C1 segment of cervical spinal cord (tissue), 14 donors: Measurements from ENCODE around the gene ACSL3.
"Not testable (repeated sequence)": the region's sequence is repeated elsewhere in the genome, so short reads cannot be mapped to it uniquely, and the experiment has no call there.

Source experiments
- DNase-seq, 14 donors: peaks; one replicate each; lab custom pipeline; 2025; lab: John Stamatoyannopoulos, UW

ACSL3 gene

DNA sequence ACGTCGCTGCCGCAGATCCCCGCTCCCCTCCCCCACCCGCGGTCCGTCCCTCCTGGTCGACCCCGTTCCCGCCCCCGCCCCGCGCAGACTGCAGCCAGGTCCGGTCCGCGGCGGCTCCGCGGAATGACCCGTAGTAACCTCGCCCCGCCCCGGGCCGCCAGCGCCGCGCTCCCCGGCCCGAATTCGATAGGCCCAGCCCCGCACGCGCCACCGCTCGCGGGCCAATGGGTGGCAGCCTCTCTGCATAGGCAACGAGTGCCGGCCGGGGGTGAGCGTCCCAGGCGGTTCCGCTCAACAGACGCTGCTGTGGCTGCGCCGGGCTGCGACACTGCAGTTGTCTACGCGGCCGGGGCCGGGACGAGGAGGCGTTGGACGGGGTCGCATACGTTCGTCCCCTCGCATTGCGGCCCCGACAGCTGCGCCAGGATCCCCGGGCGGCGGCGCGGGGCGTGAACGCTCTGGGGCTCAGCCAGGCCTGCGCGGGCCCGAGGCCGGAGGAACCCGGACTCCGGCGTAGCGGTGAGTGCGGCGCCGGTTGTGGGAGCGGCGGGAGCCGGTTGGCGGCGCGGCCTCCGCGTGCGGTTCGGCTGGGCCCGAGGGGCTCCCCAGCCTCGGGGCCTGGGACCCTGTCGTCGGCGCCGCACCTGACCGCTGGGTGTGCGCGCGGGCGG, at the start of gene ACSL3:
Gene ACSL3, plus strand, starts transcription at position 297 of the 671 bp plus-strand sequence. CDS start 47,737 bp downstream, outside the sequence.
- DNase-seq: peak; percentile 53 to 98 (median 94)

DNA sequence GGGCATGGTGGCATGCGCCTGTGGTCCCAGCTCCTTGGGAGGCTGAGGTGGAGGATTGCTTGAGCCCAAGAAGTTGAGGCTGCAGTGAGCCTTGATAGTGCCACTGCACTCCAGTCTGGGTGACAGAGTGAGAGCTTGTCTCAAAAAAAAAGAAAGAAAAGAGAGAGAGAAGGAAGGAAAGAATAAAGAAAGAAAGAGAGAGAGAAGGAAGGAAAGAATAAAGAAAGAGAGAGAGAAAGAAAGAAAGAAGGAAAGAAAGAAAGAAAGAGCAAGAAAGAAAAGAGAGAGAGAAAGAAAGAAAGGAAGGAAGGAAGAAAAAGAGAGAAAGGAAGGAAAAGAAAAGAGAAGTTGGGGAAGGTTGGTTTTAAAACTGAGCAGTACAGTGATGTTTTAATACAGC, 49.0 kb upstream of the ACSL3 start:
- DNase-seq: no peak

DNA sequence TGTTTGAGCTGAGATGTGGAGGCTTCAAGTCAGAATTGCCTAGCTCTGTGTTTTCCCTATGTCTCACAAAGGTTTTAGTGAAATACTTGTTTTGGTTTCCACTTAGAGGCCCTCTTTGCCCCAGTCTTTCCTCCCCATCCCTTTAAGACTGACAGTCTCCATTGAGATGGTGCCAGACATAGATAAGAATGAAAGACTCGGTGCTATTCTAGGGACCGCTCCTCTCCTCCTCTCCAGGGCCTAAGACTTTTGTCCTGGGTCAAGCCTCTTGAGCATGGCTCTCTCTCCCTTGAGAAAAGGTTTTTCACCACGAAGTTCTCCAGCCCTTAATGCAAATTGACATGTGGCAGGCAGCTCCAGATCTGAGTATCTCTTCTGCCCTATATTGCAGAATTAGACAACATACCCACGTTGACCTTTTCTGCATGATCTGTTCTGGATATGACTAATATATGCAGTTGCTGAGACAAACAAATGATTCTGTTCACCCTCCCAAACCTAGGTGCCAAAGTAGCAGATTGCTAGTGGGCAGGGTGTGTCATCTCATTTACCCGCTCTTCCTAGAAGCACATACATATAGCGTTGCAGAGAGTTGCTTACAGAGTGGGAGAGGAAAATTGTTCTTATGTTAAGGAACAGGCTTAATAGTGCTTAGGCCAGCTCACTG, 47.5 kb upstream of the ACSL3 start:
- no peak for DNase-seq

DNA sequence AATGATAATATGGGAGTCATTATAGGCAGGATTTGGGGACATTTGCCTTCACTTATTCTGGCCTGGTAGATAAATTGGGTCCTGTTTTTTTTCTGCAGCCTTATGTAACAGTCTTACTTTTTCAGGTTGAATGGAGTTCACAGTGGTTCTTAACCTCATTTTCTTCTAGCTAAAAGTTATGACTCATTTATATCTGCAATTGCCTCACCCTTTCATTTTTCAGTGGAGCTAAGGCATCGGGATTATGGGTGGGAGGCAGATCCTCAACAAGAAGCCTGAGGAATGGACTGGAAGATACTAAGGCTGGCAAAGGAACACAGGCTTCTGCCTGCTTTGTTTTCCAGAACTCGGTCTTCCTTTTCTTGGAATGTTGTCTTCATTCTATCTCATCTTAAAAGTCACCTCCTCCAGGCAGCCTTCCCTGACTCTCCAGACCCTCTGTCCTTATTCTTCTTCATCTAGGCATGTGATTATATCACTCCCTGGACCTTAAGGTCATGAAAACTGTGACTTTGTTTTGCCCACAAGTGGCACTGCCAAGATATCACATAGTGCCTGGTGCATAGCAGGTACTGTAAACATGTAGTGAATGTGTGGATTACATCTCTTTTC, 41.0 kb upstream of the ACSL3 start:
- no peak for DNase-seq

GRCh38 chr2:222823183-222823930, 37.5 kb upstream of the ACSL3 start:
- no peak for DNase-seq

DNA sequence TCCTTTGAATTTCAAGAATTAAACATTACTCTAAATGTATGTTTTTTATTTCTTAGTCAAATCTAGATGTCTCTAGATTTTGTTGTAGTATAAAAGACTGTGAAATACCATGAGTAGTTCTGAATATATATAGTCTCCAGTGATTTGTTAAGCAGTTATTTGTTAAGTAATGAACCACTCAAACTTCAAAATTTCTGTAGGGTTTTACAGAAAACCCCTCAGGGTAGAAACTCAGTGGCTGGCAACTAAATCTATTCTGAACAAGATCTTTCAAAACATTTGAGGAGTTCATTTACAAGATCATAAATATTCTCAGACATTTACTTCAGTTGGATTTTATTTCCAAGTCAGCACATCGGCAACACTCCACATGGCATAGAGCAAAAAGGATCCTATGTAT, 35.8 kb upstream of the ACSL3 start:
- DNase-seq: no peak

DNA sequence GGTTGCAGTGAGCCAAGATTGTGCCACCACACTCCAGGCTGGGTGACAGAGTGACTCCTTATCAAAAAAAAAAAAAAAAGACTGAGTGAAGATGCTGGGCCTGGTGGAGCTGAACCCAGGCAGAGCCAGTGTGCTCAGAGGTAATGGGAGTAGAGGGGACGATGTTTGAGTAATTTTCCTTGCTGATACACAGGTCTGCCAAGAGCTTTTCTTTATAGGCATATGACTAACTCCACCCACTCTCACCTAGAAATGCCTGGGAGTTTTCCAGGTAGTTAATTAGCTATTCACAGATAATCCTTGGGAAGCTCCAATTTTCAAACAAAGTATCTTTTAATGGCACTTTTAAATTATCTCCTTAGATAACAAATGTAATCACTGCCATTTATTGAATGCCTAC, 33.4 kb upstream of the ACSL3 start:
- no peak for DNase-seq

DNA sequence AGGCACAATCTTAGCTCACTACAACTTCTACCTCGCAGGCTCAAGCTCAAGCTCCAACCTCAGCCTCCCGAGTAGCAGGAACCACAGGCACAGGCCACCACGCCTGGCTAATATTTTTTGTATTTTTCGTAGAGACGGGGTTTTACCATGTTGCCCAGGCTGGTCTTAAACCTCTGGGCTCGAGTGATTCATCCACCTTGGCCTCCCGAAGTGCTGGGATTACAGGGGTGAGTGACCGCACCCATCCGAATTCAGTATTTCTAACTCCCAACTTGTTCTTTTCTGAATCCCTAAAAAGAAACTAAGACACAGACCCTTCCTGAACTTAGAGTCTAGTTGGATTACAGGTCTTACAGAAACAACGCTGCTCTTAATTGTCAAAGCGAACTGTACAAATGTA, 32.3 kb upstream of the ACSL3 start:
- DNase-seq: no peak

DNA sequence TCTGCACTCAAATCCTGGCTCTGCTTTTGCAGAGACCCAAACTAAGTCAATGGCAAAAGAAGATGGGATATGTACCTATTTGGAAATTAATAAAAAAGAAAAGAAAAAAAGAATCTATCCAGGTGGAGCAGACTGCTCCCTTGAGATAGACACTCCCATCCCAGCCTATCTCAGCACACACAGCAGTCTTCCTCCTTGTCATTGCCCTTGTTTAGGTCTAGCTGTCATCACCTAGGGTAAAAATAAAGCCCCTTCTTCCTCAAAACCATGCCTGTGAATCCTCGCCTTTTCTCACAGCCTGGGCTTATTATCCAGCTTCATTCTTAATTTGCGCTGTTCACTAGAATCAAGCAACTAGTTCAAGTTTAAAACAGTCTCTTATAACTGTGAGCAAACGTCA, 30.7 kb upstream of the ACSL3 start:
- DNase-seq: no peak

GRCh38 chr2:222833410-222833809, 27.4 kb upstream of the ACSL3 start:
- no peak for DNase-seq

GRCh38 chr2:222835143-222835822, 25.6 kb upstream of the ACSL3 start:
- no peak for DNase-seq

GRCh38 chr2:222835823-222836151, 25.0 kb upstream of the ACSL3 start:
- no peak for DNase-seq

GRCh38 chr2:222837643-222838056, 23.2 kb upstream of the ACSL3 start:
- no peak for DNase-seq

- no peak for DNase-seq
Measured at GRCh38 chr2:222840060-222840802, 20.6 kb upstream of the ACSL3 start.

- DNase-seq: no peak
Measured at GRCh38 chr2:222842491-222843174, 18.2 kb upstream of the ACSL3 start.

GRCh38 chr2:222844323-222844722, 16.5 kb upstream of the ACSL3 start:
- no peak for DNase-seq

DNA sequence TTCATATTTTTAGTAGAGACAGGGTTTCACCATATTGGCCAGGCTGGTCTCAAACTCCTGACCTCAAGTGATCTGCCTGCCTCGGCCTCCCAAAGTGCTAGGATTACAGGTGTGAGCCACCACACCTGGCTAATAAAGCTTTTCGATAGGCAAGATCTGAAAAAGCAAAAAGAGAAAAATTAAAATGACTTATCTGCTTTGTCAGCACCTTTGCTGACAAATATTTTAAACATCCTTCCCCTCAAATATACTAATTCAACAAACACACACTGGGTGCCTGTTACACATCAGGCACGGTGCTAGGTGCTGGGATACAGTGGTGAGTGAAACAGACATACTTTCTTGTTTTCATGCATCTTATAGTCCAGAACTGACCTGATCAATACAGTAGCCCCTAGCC, 15.5 kb upstream of the ACSL3 start:
- not testable (repeated sequence) for DNase-seq

GRCh38 chr2:222846003-222846402, 14.8 kb upstream of the ACSL3 start:
- DNase-seq: no peak

- DNase-seq: not testable (repeated sequence)
Measured at GRCh38 chr2:222848031-222848430, 12.8 kb upstream of the ACSL3 start.

- no peak for DNase-seq
Measured at GRCh38 chr2:222848862-222849261, 12.0 kb upstream of the ACSL3 start.
